HG03025 (cell line): ENCODE results near the gene DIS3L2.
"Not testable (repeated sequence)": the region's sequence is repeated elsewhere in the genome, so short reads cannot be mapped to it uniquely, and the experiment has no call there.

ENCODE experiments used
- ATAC-seq: cut with Tn5 transposase; IDR thresholded peaks from one replicate; pipeline ENCODE4 v1.9.1; 2021; ENCODE audit warnings: mild to moderate bottlenecking, moderate library complexity; ENCODE audit not compliant: unreplicated experiment, low FRiP score

The DIS3L2 gene

DNA sequence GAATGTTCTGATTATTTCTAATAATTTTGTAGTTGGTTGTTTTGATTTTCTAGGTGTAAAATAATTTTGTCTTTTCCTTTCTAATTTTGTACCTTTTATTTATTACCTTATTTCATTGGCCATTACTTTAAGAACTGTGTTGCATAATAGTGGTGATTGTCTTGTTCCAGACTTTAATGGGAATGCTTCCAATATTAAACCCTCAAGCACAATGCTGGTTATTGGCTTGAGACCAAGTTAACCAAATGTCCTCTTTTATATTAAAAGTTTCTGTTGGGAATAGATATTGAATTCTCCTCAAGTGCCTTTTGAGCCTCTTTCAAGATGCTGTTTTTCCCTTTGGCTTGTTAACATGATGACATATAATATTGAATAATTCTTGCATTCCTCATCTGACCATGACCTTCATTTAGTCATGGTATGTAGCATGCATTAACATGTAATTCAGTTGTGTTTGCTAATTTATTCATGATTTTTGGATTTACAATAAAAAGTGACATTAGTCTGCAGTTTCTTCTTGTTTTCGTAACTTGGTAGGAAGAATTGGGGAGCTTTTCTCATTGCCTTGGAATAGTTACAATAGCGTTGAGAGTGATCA, 141.7 kb downstream of the DIS3L2 start:
- no peak for ATAC-seq

- no peak for ATAC-seq
Measured at GRCh38 chr2:232104076-232104646, 142.6 kb downstream of the DIS3L2 start.

DNA sequence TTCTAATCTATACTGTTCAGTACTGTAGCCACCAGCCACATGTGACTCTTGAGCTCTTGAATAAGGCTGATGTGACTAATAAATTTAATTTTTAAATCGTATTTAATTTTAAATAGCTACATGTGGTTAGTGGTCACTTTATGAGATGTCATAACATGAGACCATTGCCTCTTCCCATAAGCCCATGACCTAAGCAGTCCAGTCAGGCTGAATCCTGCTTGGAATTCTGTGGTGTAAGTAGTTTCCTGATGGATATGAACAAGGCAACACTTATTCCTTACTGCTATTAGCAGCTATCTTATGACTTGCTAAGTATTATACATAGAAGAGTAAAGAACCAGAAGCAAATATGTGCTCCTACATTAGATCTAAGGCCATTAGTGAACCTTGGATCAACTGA, 150.0 kb downstream of the DIS3L2 start:
- ATAC-seq: no peak

DNA sequence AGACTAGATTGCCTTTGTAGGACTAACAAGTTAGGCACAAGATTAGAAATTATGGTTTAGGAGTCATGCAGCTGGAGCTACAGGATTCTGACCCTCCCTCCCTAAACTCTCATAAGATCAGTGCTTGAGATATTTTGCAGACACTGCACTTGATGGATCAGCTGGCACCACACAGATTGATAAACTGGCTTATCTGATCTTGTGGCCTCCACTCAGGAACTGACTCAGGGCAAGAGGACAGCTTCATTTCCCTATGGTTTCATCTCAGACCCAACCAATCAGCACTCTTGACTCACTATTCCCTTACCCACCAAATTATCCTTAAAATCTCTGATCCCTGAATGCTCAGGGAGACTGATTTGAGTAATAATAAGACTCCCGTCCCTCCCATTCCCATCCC, 152.3 kb downstream of the DIS3L2 start:
- no peak for ATAC-seq

- ATAC-seq: not testable (repeated sequence)
Measured at GRCh38 chr2:232115728-232116361, 154.3 kb downstream of the DIS3L2 start.

DNA sequence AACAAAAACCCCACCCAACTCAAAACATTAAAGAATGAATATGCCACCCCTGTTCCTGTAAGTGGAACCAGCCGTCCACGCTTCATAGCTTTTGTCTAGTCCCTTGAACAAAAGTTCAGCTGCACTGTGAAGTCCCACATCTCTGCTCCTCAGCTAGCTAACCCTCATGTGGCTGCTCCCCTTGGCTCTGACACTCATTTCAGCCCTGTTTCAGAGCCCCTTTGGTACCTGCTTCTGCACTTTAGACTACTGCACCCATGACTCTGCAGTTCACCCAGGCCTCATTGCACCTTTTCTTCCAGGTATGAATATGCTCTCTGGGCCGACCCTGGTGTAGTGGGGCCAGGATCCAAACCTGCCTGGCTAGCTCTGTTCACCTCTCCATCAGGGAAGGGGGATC, 155.3 kb downstream of the DIS3L2 start:
- no peak for ATAC-seq

DNA sequence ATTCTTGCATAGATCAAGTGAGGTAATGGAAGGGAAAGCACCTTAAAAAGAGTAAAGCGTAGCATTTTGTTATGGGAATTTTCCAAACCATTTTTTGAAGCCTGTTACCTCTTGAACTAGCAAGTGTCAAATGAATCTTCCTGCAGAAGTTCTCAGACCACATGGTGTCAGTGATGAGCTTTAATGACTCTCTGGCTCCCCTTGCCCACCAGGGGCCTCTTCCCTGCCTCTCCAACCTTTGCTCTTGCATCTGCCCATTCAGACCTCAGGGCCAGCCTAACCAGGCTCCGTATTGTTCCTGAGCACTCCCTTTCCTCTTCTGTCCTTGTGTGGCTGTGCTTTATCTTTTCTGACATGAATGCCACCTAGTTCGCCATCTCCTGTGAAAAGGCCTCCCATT, 155.9 kb downstream of the DIS3L2 start:
- no peak for ATAC-seq

GRCh38 chr2:232120911-232121310, 159.4 kb downstream of the DIS3L2 start:
- no peak for ATAC-seq

GRCh38 chr2:232124309-232124708, 162.8 kb downstream of the DIS3L2 start:
- ATAC-seq: no peak

DNA sequence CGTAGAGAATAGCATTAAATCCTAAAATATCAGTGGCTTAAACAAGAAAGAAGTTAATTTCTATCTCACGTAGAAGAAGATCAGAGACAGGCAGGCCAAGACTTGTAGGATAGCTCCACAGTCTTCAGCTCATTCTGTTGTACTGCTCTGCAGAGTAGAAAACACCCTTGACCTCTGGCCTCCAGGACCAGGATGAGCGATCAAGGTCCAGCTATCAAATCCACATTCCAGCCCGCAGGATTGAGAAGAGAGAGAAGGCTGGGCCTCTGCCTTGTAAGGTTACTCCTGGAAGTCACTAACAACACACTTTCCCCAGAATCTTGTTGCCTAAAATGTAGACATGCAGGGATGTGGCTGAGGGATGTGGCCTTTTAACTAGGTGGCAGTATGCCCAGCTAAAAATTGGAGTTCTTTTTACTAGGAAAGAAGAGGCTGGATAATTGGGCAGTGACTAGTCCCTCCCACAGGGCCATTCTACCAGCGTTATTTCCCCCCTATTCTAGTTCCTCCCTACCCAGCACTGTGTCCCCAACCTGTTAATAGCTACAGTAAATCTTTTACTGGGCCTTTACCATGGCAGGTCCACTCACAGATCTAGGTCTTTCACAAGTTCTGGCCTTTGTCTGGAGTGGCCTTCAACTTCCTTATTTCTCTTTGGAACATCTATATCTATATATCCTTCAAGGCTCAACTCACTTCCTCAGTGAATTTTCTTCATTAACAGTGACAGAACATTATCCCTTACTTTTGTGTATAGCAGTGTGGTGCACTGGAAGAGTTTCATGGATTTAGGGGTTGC, 165.0 kb downstream of the DIS3L2 start:
- ATAC-seq: no peak

GRCh38 chr2:232129483-232129882, 168.0 kb downstream of the DIS3L2 start:
- ATAC-seq: no peak

- no peak for ATAC-seq
Measured at GRCh38 chr2:232132181-232132580, 170.7 kb downstream of the DIS3L2 start.

- no peak for ATAC-seq
Measured at GRCh38 chr2:232133078-232133477, 171.6 kb downstream of the DIS3L2 start.

DNA sequence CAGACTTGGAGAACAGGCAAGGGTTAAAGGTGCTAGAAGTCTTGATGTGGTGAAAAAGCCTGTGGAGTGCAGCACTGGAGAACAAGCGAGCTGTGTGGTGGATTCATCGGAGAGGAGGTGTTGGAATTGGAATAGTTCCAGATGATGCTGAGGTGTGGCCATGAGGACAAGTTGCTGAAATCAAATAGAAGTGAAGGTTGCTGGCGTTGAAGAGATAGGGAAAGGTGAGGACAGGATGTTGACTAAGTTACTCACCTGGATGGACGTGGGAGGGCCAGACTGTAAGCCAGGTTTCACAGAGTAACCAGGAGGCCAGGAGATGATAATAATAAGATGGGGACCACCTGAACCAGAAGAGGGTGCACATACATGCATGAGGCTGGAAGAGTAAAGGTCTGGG, 173.4 kb downstream of the DIS3L2 start:
- ATAC-seq: no peak

GRCh38 chr2:232137356-232138147, 176.0 kb downstream of the DIS3L2 start:
- no peak for ATAC-seq

GRCh38 chr2:232138441-232138840, 176.9 kb downstream of the DIS3L2 start:
- no peak for ATAC-seq

DNA sequence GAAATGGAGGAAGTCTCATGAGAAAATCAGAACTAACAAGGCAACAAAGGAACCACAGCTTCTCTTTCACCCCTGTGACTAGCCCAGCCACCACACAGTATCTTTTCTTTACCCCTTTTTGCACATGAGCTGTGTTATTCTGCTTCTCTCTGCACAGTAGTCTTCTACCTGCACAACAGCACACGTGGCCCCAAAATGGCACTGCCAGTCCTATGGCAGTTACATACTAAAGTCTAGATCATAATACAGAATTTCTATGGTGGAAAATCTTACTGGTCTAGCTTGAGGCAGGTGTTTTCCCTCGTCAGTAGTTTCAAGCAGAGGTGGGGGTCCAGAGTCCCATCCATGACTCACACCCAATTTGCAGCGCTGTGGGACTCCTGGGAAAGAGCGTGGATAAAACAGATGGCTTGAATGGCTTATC, 177.7 kb downstream of the DIS3L2 start:
- ATAC-seq: no peak

DNA sequence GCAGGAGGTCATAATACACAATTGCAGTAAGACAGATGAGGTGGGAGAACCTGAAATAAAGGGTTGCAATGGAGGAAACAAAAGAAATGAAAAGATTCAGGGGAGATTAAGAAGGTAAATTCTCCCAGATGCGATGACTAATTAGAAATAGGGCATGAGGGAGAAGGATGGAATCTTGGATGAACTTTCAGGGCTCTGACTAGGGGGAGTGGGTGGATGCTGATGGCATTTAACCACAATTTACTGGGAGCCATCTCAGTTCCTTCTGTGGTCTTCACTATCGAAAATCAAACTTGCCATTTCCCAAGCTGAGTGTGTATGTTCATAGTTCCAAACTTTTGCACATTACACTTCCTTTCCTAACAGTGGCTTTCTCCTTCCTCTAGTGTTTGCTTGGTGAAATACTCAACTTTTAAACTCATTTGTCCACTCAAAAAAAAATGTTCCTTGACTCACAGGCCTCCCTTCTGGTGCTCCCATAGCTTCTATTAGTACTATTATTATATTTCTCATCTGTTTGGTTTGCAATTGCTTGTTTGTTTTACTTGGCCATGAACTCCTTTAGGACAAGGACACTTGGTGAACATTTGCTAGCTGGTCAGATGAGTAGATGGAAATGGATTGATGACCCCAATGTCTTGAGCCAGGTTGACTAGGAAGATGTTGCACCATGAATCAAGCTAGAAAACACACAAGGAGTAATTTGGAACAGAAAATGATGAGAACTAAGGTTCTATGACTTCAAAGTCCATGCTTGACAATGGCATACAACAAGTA, 178.5 kb downstream of the DIS3L2 start:
- no peak for ATAC-seq

- no peak for ATAC-seq
Measured at GRCh38 chr2:232141591-232141990, 180.1 kb downstream of the DIS3L2 start.

DNA sequence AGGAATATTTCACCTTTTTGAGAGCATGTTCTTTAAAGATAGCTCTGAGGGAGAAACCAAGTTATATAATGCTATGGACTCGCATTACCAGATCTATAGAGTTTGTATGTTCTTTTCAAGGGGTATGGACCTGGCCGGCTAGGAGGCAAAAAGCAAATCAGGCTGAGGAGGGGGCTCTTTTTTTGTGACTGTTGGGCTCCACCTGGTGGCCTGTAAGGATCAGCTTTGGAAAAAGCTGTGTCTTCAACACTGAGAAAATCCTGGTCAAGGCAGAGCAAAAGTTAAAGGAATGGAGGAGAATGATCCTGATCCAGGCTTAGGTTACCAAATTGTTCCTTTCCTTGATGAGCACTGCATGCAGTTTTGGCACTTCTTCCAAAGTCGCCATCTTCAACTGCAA, 180.5 kb downstream of the DIS3L2 start:
- ATAC-seq: no peak
